K562 (cell line): Measurements from ENCODE around the gene NYAP2. TPM values are rescaled to one million over a fixed set of nuclear protein-coding genes. Genes with fewer than 3 reads are reported as not detected.

Experiments used
- ELF4 ChIP-seq: fragments of 450-650 bp; formaldehyde crosslinking; IDR thresholded peaks from 2 replicates; pipeline ENCODE4 v1.4.0; 2022; ENCODE audit warnings: missing genetic modification characterization
- ESRRA ChIP-seq: fragments of 450-650 bp; IDR thresholded peaks from 2 replicates; pipeline ENCODE4 v1.6.1; 2014; ENCODE audit warnings: low read depth, mild to moderate bottlenecking, moderate library complexity, borderline replicate concordance
- HIVEP1 ChIP-seq: fragments of 250-450 bp; sonication (Bioruptor Pico); IDR thresholded peaks from 2 replicates; pipeline ENCODE4 v1.4.0; 2020; ENCODE audit warnings: mild to moderate bottlenecking
- MAZ ChIP-seq, 2 experiments: fragments of 450-650 bp in 1 of 2; sonication (generic) in 1 of 2; formaldehyde crosslinking; IDR thresholded peaks in 1 of 2; conservative IDR thresholded peaks in 1 of 2; 2 replicates each; pipeline versions ENCODE4 v1.4.0 to v1.5.0; 2020; ENCODE audit warnings: mild to moderate bottlenecking in 1 of 2, missing genetic modification reagents in 1 of 2
- NR2F6 ChIP-seq: fragments of 450-650 bp; formaldehyde crosslinking; IDR thresholded peaks from 2 replicates; pipeline ENCODE4 v1.4.0; 2020; ENCODE audit warnings: mild to moderate bottlenecking
- PHF20 ChIP-seq: fragments of 450-650 bp; IDR thresholded peaks from 2 replicates; pipeline ENCODE4 v1.6.1; 2018; ENCODE audit not compliant: partially characterized antibody
- TCF7 ChIP-seq: sonication (generic); IDR thresholded peaks from 2 replicates; pipeline ENCODE4 v1.6.1; 2016; ENCODE audit warnings: antibody characterized with exemption, borderline replicate concordance
- VEZF1 ChIP-seq: fragments of 200-800 bp; sonication (Bioruptor generic); IDR thresholded peaks from 2 replicates; pipeline ENCODE4 v1.6.1; 2017; ENCODE audit warnings: missing genetic modification characterization, missing compliant biosample characterization
- ZEB2 ChIP-seq: fragments of 450-650 bp; IDR thresholded peaks from 2 replicates; pipeline ENCODE4 v1.6.1; 2016
- ZNF146 ChIP-seq: IDR thresholded peaks from one replicate; pipeline ENCODE4 v1.6.1; 2018; ENCODE audit warnings: missing compliant biosample characterization; ENCODE audit not compliant: unreplicated experiment
- ZNF274 ChIP-seq: IDR thresholded peaks from 2 replicates; pipeline ENCODE4 v1.6.1; 2011; ENCODE audit warnings: low read depth, mild to moderate bottlenecking, low read length, moderate library complexity, borderline replicate concordance
- polyA plus RNA-seq, 8 experiments: library from polyadenylated mRNA; depleted of rRNA in 4 of 8; stranded (reverse) in 5 of 8; unstranded in 3 of 8; fragments of >200 nt; fragmentation: Nextera tagmentation in 2 of 8; fragmentation: Illumina TruSeq in 1 of 8; extraction: Ambion mirVana in 2 of 8; extraction: Trizol in 1 of 8; gene quantifications; 2 replicates each; pipeline versions ENCODE4 v1.2.1 to v1.2.3, GENCODE V29; 2011 to 2014; ENCODE audit warnings: inconsistent platforms in 1 of 8, missing spikeins in 1 of 8
- total RNA-seq, 7 experiments: library from RNA; depleted of rRNA in 6 of 7; stranded (reverse); fragments of >200 nt in 6 of 7; fragmentation: Illumina TruSeq in 2 of 7; extraction: Trizol in 2 of 7; gene quantifications; 2 replicates each; pipeline versions ENCODE4 v1.2.1 to v1.2.3, GENCODE V29; 2011 to 2021; ENCODE audit warnings: low replicate concordance in 1 of 7
- TF ChIP-seq, protein P1 (sequence below): sonication (generic); formaldehyde crosslinking; IDR thresholded peaks from 2 replicates; pipeline ENCODE4 v1.8.0; 2023; ENCODE audit warnings: missing genetic modification reagents, mild to moderate bottlenecking, borderline replicate concordance
- TF ChIP-seq, protein P2 (sequence below): fragments of 450-650 bp; IDR thresholded peaks from 2 replicates; pipeline ENCODE4 v1.6.1; 2016; ENCODE audit warnings: antibody characterized with exemption

The NYAP2 gene
- total and polyA plus RNA-seq, 9 of the 15 experiments (the other 6 are each of a cell fraction or from before 2014, with no cell fraction given) = 0.03 to 0.04 (median 0.04) TPM; not detected in 3

DNA sequence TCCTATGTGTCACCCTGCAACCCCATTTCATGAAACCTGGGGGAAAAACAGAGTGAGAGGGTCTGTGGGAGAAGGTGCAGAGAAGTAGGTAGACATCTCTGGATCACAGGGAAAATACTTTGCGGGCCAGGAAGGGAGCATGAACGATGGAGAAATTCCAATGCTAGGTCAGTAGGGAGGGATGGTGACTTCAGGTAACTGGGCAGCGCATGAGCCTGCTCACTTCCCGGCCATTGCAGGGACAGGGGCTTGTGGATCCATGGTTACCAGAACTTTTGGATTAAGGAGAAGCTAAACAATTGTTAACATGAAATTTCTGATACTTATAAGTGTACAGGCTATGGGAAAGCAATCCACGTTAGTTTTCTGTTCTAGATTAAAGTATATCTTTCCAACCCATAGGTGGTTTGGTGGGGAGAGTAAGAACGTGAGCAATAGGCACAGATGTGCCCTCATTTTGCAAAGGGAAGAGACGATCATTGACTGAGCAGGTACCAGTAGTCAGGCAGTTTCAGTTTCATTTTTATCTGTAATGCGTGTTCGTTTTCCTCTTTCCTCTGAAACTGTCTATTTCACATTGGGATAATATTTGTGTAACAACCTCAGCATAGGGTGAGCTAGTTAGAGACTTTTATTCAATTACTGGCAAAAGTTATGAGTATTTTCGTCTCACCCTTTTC lies 65.0 kb downstream of the NYAP2 start (continued):
- TF ChIP-seq PHF20 = no peak
- TF ChIP-seq ZEB2 = no peak
- TF ChIP-seq MAZ (CRISPR knock-in tag; conservative IDR thresholded peaks at IDR 0.05 in 1 of 2, IDR thresholded peaks at IDR 0.05 in 1 of 2) = no peak
- TF ChIP-seq ZNF274 = no peak
- no peak for TF ChIP-seq ELF4 (CRISPR knock-in tag)
- TF ChIP-seq, protein P1, sequence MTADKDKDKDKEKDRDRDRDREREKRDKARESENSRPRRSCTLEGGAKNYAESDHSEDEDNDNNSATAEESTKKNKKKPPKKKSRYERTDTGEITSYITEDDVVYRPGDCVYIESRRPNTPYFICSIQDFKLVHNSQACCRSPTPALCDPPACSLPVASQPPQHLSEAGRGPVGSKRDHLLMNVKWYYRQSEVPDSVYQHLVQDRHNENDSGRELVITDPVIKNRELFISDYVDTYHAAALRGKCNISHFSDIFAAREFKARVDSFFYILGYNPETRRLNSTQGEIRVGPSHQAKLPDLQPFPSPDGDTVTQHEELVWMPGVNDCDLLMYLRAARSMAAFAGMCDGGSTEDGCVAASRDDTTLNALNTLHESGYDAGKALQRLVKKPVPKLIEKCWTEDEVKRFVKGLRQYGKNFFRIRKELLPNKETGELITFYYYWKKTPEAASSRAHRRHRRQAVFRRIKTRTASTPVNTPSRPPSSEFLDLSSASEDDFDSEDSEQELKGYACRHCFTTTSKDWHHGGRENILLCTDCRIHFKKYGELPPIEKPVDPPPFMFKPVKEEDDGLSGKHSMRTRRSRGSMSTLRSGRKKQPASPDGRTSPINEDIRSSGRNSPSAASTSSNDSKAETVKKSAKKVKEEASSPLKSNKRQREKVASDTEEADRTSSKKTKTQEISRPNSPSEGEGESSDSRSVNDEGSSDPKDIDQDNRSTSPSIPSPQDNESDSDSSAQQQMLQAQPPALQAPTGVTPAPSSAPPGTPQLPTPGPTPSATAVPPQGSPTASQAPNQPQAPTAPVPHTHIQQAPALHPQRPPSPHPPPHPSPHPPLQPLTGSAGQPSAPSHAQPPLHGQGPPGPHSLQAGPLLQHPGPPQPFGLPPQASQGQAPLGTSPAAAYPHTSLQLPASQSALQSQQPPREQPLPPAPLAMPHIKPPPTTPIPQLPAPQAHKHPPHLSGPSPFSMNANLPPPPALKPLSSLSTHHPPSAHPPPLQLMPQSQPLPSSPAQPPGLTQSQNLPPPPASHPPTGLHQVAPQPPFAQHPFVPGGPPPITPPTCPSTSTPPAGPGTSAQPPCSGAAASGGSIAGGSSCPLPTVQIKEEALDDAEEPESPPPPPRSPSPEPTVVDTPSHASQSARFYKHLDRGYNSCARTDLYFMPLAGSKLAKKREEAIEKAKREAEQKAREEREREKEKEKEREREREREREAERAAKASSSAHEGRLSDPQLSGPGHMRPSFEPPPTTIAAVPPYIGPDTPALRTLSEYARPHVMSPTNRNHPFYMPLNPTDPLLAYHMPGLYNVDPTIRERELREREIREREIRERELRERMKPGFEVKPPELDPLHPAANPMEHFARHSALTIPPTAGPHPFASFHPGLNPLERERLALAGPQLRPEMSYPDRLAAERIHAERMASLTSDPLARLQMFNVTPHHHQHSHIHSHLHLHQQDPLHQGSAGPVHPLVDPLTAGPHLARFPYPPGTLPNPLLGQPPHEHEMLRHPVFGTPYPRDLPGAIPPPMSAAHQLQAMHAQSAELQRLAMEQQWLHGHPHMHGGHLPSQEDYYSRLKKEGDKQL (CRISPR knock-in tag) = no peak
- no peak for TF ChIP-seq HIVEP1
- TF ChIP-seq ZNF146 = no peak
- TF ChIP-seq, protein P2, sequence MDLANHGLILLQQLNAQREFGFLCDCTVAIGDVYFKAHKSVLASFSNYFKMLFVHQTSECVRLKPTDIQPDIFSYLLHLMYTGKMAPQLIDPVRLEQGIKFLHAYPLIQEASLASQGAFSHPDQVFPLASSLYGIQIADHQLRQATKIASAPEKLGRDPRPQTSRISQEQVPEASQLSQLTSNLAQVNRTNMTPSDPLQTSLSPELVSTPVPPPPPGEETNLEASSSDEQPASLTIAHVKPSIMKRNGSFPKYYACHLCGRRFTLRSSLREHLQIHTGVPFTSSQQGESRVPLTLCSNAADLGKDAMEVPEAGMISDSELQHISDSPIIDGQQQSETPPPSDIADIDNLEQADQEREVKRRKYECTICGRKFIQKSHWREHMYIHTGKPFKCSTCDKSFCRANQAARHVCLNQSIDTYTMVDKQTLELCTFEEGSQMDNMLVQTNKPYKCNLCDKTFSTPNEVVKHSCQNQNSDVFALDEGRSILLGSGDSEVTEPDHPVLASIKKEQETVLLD = no peak
- no peak for TF ChIP-seq TCF7
- TF ChIP-seq NR2F6 (CRISPR knock-in tag) = no peak
- TF ChIP-seq VEZF1 = no peak
- TF ChIP-seq ESRRA = no peak
